ENCODE results near the gene NPR2. TPM values are rescaled to one million over a fixed set of nuclear protein-coding genes. Genes with fewer than 3 reads are reported as not detected.

NPR2 gene
- total RNA-seq, 1 experiment from 2014 or later, result 12.5 TPM

GRCh38 chr9:35858458-35858857 lies 67.1 kb downstream of the NPR2 start:
- Histone ChIP-seq H4K91ac (ENCODE audit: insufficient read length, low read depth, low read length) (no peak overlapping the region), H2BK15ac (ENCODE audit: low read depth, low read length) (no peak overlapping the region), H3K9ac (ENCODE audit: extremely low read depth, insufficient read length, low read length) (no peak overlapping the region), H4K5ac (ENCODE audit: insufficient read length, low read depth, low read length) (no peak overlapping the region), H2BK20ac (ENCODE audit: low read depth, low read length, poor library complexity, severe bottlenecking) (no peak overlapping the region), H3K27ac (ENCODE audit: insufficient read length, low read depth, low read length) (no peak overlapping the region), H3K4me1 (ENCODE audit: insufficient read depth, low read length) (no peaks in the 10 kb centered on the region), H3K14ac (ENCODE audit: insufficient read depth, low read length) (no peak overlapping the region), H2AFZ (ENCODE audit: low read length) (no peak overlapping the region), H2BK5ac (ENCODE audit: insufficient read length, low read length) (no peak overlapping the region), H2AK5ac (ENCODE audit: insufficient read length, low read length) (no peak overlapping the region), H2BK12ac (ENCODE audit: insufficient read length, low read depth, low read length) (no peak overlapping the region), H3K27me3 (ENCODE audit: insufficient read depth, low read length) (no peaks in the 10 kb centered on the region), H3T11ph (ENCODE audit: low read length) (no peak overlapping the region), H4K20me1 (ENCODE audit: control insufficient read depth, insufficient read depth, insufficient read length) (no peaks in the 10 kb centered on the region), H3K4me2 (ENCODE audit: insufficient read depth, insufficient read length, low read length) (no peak overlapping the region), H3K18ac (ENCODE audit: insufficient read length, low read depth, low read length) (no peak overlapping the region), H3K79me2 (ENCODE audit: insufficient read depth, low read length) (no peaks in the 10 kb centered on the region), H3K79me1 (ENCODE audit: insufficient read depth, low read depth, low read length, poor library complexity, severe bottlenecking) (no peaks in the 10 kb centered on the region), H3K9me3 (ENCODE audit: control insufficient read depth, low read depth, low read length) (no peaks in the 10 kb centered on the region), H3K56ac (ENCODE audit: insufficient read length, low read depth, low read length) (no peak overlapping the region), H3K23ac (ENCODE audit: insufficient read length, low read depth, low read length) (no peak overlapping the region), H2BK120ac (ENCODE audit: low read depth, low read length, poor library complexity, severe bottlenecking) (no peak overlapping the region), H3K23me2 (ENCODE audit: insufficient read length, low read depth, low read length, poor library complexity, severe bottlenecking) (no peaks in the 10 kb centered on the region), H4K8ac (replicated peaks; ENCODE audit: insufficient read length, low read depth, low read length) (no peak overlapping the region), H3K4ac (ENCODE audit: low read depth, low read length) (no peak overlapping the region)
- WGBS (ENCODE audit: extremely low coverage, insufficient read length, low lambda C conversion rate), result no CpG with 5 or more reads among the region's 5 CpGs
- Mint-ChIP-seq H3K9me3 (no peaks in the 10 kb centered on the region), H3K4me3 (no peak overlapping the region), H3K27ac (no peak overlapping the region), H3K27me3 (ENCODE audit: low read depth) (peaks cover 42% of the 10 kb centered on the region), H3K36me3 (ENCODE audit: insufficient read depth in 1 of 3, low read depth in 3 of 3) (no peaks in the 10 kb centered on the region), H3K4me1 (peaks cover 6% of the 10 kb centered on the region in 2 experiments)
- no peak for DNase-seq
- TF ChIP-seq CTCF (conservative IDR thresholded peaks at IDR 0.05), result no peak

Other genes with a start within 250 kb of the NPR2 start
- 28.1 and 28.6 TPM in 2 replicates for gene TESK1, start 186.3 kb upstream of the NPR2 start, total RNA-seq (2021)
- 3.3 and 3.9 TPM in 2 replicates for gene CD72, start 173.2 kb upstream of the NPR2 start, total RNA-seq (2021)
- gene SIT1, start 140.7 kb upstream of the NPR2 start, total RNA-seq (2021), result 1.3 and 1.6 TPM in 2 replicates
- gene RMRP, start 133.6 kb upstream of the NPR2 start, total RNA-seq (2021), result 18,417 and 20,652 TPM in 2 replicates
- gene CCDC107, start 133.3 kb upstream of the NPR2 start, total RNA-seq (2021), result 11.3 and 12.0 TPM in 2 replicates
- gene ARHGEF39, start 126.4 kb upstream of the NPR2 start, total RNA-seq (2021), result 21.6 and 24.4 TPM in 2 replicates
- 0.94 and 1.9 TPM in 2 replicates for gene CA9, start 117.7 kb upstream of the NPR2 start, total RNA-seq (2021)
- gene TPM2, start 101.7 kb upstream of the NPR2 start, total RNA-seq (2021), result 221 and 225 TPM in 2 replicates
- gene TLN1, start 59.4 kb upstream of the NPR2 start, total RNA-seq (2021), result 102 and 103 TPM in 2 replicates
- 26.9 and 27.3 TPM in 2 replicates for gene CREB3, start 58.9 kb upstream of the NPR2 start, total RNA-seq (2021)
- gene GBA2, start 42.4 kb upstream of the NPR2 start, total RNA-seq (2021), result 90.7 and 103 TPM in 2 replicates
- gene RGP1, start 42.3 kb upstream of the NPR2 start, total RNA-seq (2021), result 23.5 and 25.7 TPM in 2 replicates
- 0.83 and 0.97 TPM in 2 replicates for gene MSMP, start 37.3 kb upstream of the NPR2 start, total RNA-seq (2021)
- gene SPAG8, start 20.7 kb downstream of the NPR2 start, total RNA-seq (2021), result 0.46 and 0.50 TPM in 2 replicates
- 30.9 and 35.9 TPM in 2 replicates for gene HINT2, start 23.5 kb downstream of the NPR2 start, total RNA-seq (2021)
- not detected in 2 replicates for gene FAM221B, start 37.1 kb downstream of the NPR2 start, total RNA-seq (2021)
- 7.9 and 9.3 TPM in 2 replicates for gene TMEM8B, start 37.6 kb downstream of the NPR2 start, total RNA-seq (2021)
- gene OR13J1, start 78.8 kb downstream of the NPR2 start, total RNA-seq (2021), result not detected in 2 replicates
- gene HRCT1, start 114.6 kb downstream of the NPR2 start, total RNA-seq (2021), result not detected in 2 replicates
- 0.26 TPM in 1 of 2 replicates, not detected in the other for gene SPAAR, start 117.9 kb downstream of the NPR2 start, total RNA-seq (2021)
- not detected in 2 replicates for gene OR2S2, start 166.6 kb downstream of the NPR2 start, total RNA-seq (2021)
- 9.5 and 10.3 TPM in 2 replicates for gene RECK, start 245.3 kb downstream of the NPR2 start, total RNA-seq (2021)